Urinary bladder (tissue), 4 donors: Measurements from ENCODE around the gene DISC1. TPM values are rescaled to one million over a fixed set of nuclear protein-coding genes. Genes with fewer than 3 reads are reported as not detected.

ENCODE experiments used
- DNase-seq: peaks from one replicate; pipeline ENCODE4 v3.0.0-alpha.2; 2015; ENCODE audit errors: extremely low spot score
- H3K27ac ChIP-seq: one replicate; pipeline ENCODE4 v1.5.1; 2013; ENCODE audit warnings: low read depth, mild to moderate bottlenecking, moderate library complexity
- H3K36me3 ChIP-seq: one replicate; pipeline ENCODE4 v1.6.1; 2013; ENCODE audit warnings: mild to moderate bottlenecking, moderate library complexity; ENCODE audit not compliant: insufficient read depth
- H3K4me1 ChIP-seq: one replicate; pipeline ENCODE4 v1.6.1; 2013; ENCODE audit warnings: mild to moderate bottlenecking, moderate library complexity; ENCODE audit not compliant: insufficient read depth
- H3K4me3 ChIP-seq: one replicate; pipeline ENCODE4 v1.5.1; 2013; ENCODE audit warnings: low read depth, low read length
- WGBS: extraction: QIAGEN DNeasy Blood & Tissue Kit; methylation state at CpG from one replicate; pipeline ENCODE4 v1.1.7; 2013; 5-methylcytosine and 5-hydroxymethylcytosine counted together
- polyA plus RNA-seq: library from polyadenylated mRNA; stranded (reverse); fragments of 200-250 nt; gene quantifications from one replicate; pipeline ENCODE4 v1.2.3, GENCODE V29; 2013
- total RNA-seq: library from RNA; depleted of rRNA; stranded (reverse); fragments of >200 nt; gene quantifications from one replicate; pipeline ENCODE4 v1.2.3, GENCODE V29; 2014
- donor health status: healthy with polysubstance abuse.
- donor health status: healthy.

DISC1 gene
- total and polyA plus RNA-seq, 2 donors, result 1.6 to 32.0 TPM

DNA sequence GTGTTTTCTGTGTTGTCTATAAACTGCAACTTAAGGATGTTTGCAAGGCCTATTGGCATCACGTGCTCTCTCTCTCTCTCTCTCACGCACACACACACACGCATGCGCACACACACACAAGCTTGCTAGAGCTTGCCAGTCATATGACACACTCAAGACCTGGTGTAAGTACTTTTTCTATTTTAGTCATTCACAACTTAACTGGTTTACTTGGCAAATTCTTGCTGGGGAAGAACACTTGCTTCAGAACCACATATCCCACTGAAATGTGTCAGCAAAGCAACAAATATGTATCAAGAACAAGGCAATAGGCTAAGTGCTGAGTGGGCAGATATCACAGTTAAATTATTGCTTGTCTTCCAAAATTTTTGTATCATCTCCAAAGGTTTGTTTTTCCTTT lies 107.8 kb downstream of the DISC1 start:
- Histone ChIP-seq H3K4me1 (no peaks in the 10 kb centered on the region), H3K27ac (no peak overlapping the region), H3K36me3 (no peaks in the 10 kb centered on the region), H3K4me3 (no peak overlapping the region)
- 97% methylated on average over 4 of the region's 4 CpGs for WGBS
- no peak for DNase-seq

DNA sequence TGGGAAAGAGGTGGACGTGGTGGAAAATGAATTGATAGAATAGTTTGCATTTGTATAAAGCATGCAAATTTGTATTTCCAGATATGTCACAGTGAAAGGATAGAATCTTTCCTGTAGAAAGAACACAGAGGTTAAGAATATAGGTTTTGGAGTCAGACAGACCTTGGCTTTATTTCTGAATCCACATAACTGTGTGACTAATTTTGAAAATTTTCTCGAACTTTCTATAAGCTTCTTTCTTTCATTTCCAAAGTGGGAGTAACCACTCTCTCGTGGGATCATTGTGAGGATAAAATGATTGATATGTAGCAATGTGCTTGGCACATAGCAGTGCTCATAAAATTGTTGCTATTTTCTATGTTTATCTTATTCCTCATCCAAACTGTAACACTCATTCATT lies 108.8 kb downstream of the DISC1 start:
- WGBS, result 75% methylated on average over 3 of the region's 3 CpGs
- Histone ChIP-seq H3K4me3 (no peak overlapping the region), H3K27ac (no peak overlapping the region), H3K36me3 (no peaks in the 10 kb centered on the region), H3K4me1 (no peaks in the 10 kb centered on the region)
- no peak for DNase-seq

DNA sequence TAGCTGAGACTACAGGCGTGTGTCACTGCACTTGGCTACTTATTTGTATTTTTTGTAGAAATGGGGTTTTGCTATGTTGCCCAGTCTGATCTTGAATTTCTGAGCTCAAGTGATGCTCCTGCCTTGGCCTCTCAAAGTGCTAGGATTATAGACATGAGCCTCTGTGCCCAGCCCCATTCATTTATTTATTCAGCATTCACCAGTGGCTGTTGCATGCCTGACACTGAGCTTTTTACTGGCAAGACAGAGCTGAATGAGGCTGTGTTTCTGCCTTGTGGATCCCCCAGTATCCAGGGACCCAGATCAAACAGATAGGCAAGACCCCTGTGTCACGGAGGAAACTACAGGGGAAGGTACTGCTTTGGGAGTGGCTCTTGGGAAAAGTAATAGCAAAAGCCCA lies 109.4 kb downstream of the DISC1 start:
- Histone ChIP-seq H3K4me3 (no peak overlapping the region), H3K27ac (no peak overlapping the region)
- 83% methylated on average over 2 of the region's 2 CpGs for WGBS

DNA sequence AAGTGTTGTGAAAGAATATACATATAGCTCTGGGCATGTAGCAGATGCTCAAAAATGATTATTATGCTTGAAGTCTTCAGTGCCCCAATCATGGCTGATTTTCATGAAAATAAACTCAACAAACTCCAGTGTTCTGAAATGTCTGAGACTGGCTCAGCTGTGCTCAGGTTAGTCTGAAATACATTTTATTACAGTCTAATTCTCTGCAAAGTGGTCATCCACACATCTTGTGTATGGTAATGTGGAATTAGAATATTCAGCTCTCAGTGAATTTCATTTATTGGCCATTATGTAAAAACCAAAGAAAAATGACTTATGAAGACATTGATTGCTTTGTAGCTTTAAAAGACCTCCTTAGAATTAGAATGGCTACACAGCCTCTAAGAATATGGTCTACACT lies 109.9 kb downstream of the DISC1 start:
- Histone ChIP-seq H3K4me1 (no peaks in the 10 kb centered on the region), H3K36me3 (no peaks in the 10 kb centered on the region), H3K4me3 (no peak overlapping the region), H3K27ac (no peak overlapping the region)
- no peak for DNase-seq

More for the DNA sequence above, 109.4 kb downstream of the DISC1 start:
- no peak for DNase-seq
- no peaks in the 10 kb centered on the region for H3K4me1 ChIP-seq
- H3K36me3 ChIP-seq, result no peaks in the 10 kb centered on the region

DNA sequence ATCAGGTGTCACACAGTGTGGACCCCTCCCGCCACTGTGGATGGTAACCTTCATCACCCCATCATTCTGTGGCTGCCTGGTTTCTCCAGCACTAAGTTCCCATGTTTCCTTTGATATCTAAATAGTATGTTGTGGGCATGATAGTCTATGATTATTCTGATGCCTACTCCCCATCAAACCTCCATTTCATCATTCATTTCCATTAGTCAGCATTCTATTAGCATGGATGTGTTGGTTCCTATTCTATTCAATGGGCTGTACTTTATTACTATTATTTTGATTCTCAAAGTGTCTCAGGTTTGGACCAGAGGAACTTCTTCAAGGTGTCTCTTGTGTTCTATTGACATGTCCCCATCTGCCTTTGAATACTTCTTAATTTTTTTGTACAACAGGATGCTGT lies 112.0 kb downstream of the DISC1 start:
- Histone ChIP-seq H3K4me1 (no peaks in the 10 kb centered on the region), H3K4me3 (no peak overlapping the region), H3K36me3 (no peaks in the 10 kb centered on the region), H3K27ac (no peak overlapping the region)
- DNase-seq, result no peak
- 97% methylated on average over 1 of the region's 1 CpG for WGBS

DNA sequence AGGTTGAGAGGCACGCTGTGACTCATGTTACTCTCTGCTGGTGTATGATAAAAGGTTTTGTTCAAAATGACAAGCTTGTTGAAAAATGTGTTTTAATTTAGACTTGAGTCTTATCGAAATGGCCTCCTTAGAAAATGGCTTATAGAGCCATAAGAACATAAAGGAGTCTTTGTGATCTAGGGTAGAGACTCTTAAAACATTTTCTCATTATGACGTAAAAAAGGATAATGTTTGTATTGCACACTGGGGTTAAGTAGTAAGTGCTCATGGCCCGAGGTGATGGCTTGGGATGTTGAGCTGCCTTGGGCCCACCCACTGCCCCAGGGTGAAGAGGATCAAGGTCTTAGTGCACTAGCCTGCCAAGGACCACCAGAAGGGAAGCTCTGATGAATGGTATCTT lies 117.4 kb downstream of the DISC1 start:
- DNase-seq, result no peak
- H3K4me3 ChIP-seq, result no peak overlapping the region
- H3K27ac ChIP-seq, result no peak overlapping the region
- no peaks in the 10 kb centered on the region for H3K36me3 ChIP-seq
- WGBS, result 80% methylated on average over 4 of the region's 4 CpGs
- H3K4me1 ChIP-seq, result no peaks in the 10 kb centered on the region

DNA sequence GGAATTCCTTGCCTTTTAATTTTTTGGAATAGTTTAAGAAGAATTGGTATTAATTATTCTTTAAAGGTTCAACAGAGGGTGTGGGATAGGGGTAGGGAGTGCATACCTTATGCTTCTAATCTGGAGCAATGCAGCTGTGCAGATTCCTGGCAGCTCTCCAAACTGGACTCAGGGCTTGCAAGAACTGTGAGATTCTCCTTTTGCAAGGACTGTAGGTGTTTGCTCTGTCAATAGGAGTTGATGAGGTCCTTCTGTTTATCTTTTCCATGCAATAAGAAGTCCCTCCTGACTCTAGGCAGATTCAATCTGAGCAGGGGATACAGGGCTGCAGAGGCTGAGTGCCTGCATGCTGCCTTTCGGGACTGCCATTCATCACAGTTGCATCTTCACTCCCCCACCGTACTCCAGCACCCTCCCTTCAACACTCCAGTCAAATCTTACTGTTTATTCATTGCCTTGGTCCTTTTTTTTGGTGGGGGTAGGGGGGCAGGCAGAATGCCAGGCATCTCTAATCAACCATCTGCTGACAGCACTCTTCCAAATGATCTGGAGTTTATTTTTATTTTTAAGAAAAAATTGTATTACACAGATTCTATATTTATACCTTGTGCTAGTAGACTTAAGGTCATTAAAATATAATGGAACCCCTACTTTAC lies 122.3 kb downstream of the DISC1 start:
- no peaks in the 10 kb centered on the region for H3K4me1 ChIP-seq
- 69% methylated on average over 2 of the region's 2 CpGs for WGBS
- H3K4me3 ChIP-seq, result no peak overlapping the region
- H3K36me3 ChIP-seq, result no peaks in the 10 kb centered on the region
- DNase-seq, result no peak
- no peak overlapping the region for H3K27ac ChIP-seq

DNA sequence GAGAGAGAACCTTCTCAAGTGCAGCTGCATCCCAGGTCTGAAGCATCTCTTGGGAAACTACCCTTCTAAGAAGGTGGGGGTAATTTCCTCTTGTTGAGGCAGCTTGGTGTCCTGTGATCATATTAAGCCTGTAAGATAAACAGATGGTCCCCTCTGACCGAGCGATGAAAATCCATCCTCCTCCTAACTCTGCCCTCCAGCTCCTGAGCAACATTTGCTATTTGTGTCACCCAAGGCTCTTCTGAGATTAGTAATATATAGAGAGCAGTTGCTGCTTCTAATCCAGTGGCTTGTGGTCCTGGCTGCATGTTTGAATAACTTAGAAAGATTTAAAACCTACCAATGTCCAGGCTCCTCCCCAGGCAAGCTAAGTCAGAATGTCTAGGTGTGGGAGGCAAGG lies 123.7 kb downstream of the DISC1 start:
- no peaks in the 10 kb centered on the region for H3K4me1 ChIP-seq
- no peak overlapping the region for H3K27ac ChIP-seq
- H3K36me3 ChIP-seq, result no peaks in the 10 kb centered on the region
- no peak for DNase-seq
- 88% methylated on average over 2 of the region's 2 CpGs for WGBS
- no peak overlapping the region for H3K4me3 ChIP-seq

DNA sequence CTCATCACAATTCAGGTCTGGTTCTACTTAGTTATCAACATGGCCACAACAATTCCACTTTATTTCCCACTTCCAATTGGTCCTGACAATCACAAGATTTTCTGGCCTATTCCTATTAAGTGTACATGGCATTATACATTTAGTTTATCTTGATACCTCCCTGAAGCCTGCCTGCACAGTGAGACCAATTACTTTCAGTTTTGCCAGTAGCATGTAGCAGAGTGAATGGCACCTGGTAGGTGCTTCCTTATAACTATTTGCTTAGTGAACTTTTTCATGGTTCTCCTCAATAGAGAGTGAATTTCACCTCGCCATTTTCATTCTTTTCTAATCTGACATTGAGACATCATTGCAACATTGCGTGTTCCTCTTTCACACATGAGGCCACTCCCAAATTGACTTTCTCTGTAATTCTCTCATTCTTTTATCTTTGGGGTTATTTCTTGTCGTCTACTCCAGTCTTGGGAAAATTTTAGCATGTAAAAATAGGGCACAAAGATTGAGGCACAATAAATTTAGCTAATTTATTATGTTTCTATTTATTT lies 124.3 kb downstream of the DISC1 start:
- Histone ChIP-seq H3K4me1 (no peaks in the 10 kb centered on the region), H3K4me3 (no peak overlapping the region), H3K27ac (no peak overlapping the region), H3K36me3 (no peaks in the 10 kb centered on the region)
- WGBS, result 92% methylated on average over 3 of the region's 3 CpGs
- DNase-seq, result no peak

DNA sequence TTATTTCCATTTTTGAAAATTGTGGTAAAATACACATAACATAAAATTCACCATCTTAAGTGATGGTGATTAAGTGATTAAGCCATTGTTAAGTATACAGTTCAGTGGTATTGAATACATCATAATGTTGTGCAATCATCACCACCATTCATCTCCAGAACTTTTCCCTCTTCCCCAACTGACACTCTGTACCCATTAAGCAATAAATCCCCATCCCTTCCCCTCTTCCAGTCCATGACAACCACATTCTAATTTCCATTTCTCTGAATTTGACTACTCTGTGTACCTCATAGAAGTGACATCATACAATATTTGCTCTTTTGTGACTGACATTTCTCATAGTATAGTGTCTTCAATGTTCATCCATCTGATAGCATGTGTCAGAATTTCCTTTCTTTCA lies 124.8 kb downstream of the DISC1 start:
- no peak for DNase-seq
- Histone ChIP-seq H3K4me1 (no peaks in the 10 kb centered on the region), H3K27ac (no peak overlapping the region), H3K4me3 (no peak overlapping the region), H3K36me3 (no peaks in the 10 kb centered on the region)

DNA sequence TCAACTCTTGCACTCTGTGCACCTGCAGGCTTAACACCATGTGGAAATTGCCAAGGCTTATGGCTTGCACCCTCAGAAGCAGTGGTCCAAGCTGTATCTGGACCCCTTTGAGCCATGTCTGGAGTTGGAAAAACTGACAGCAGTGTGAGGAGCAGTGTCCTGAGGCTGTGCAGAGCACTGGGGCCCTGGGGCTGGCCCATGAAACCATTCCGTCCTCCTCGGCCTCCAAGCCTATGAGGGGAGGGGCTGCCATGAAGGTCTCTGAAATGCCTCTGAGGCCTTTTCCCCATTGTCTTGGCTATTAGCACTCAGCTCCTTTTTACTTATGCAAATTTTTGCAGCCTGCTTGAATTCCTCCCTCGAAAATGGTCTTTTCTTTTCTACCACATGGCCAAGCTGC lies 126.7 kb downstream of the DISC1 start:
- 97% methylated on average over 3 of the region's 3 CpGs for WGBS
- Histone ChIP-seq H3K4me3 (no peak overlapping the region), H3K27ac (no peak overlapping the region), H3K36me3 (no peaks in the 10 kb centered on the region), H3K4me1 (peaks cover 1% of the 10 kb centered on the region)
- no peak for DNase-seq

DNA sequence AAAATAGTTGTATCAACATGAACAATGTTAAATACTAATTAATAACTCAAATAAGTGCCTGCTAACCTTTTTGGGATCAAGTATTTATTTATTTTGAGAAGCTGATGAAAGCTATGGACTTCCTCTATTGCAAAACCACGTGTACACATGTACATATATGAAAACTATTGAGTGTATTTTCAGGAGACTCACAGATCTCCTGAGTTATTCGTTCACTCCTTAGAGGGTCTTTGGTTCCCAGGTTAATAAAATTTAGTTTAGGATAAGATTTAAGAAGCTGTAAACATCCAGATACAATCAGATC lies 130.5 kb downstream of the DISC1 start:
- WGBS, result 40% methylated on average over 2 of the region's 2 CpGs
- H3K4me1 ChIP-seq, result peaks cover 1% of the 10 kb centered on the region

DNA sequence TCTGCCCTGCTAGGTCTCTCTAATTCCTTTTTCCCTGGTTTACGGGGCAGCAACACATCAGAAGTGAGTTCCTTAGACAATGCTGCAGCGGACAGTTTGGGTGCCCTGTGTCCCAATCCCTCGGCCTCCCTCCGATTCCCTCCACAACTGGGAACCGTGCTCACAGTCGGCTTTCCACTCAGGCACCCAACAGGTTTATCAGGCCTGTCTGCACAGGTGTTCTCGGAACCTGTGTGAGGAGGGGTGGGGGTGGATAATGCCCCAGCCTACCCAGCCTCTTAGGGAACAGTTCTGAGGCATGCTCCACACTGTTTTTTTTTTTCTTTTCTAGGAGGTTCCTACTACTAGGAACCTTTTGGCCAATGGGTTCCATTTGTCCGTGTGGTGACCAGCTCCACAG lies 131.2 kb downstream of the DISC1 start:
- no peak for DNase-seq
- H3K4me1 ChIP-seq, result peaks cover 1% of the 10 kb centered on the region
- H3K27ac ChIP-seq, result no peak overlapping the region
- H3K4me3 ChIP-seq, result no peak overlapping the region
- H3K36me3 ChIP-seq, result no peaks in the 10 kb centered on the region
- WGBS, result 92% methylated on average over 8 of the region's 8 CpGs

More for the DNA sequence above, 130.5 kb downstream of the DISC1 start:
- no peak overlapping the region for H3K4me3 ChIP-seq
- H3K36me3 ChIP-seq, result no peaks in the 10 kb centered on the region
- H3K27ac ChIP-seq, result no peak overlapping the region
- DNase-seq, result no peak

DNA sequence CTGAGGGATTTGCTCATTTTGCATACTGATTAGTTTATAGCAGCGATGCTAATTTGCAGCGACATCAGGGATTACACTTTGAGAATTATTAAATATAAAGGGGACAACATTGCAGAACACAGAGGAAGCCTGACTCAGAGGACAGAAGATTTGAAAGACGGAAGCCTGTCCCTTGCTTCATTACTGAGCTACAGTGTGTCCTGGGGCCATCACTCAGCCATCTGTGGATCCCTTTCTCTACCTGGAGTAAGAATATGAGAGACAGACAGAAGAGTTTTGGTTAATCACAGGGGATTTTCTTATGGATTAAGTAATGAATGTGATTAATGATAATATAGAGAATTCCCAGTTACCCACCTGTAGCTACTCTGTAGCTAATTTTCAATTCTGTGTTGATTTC lies 134.7 kb downstream of the DISC1 start:
- Histone ChIP-seq H3K27ac (no peak overlapping the region), H3K36me3 (no peaks in the 10 kb centered on the region), H3K4me1 (peaks cover 1% of the 10 kb centered on the region), H3K4me3 (no peak overlapping the region)
- no peak for DNase-seq
- 97% methylated on average over 3 of the region's 3 CpGs for WGBS
